K562 (cell line): Measurements from ENCODE around the gene RHO. TPM values are rescaled to one million over a fixed set of nuclear protein-coding genes. Genes with fewer than 3 reads are reported as not detected.

Source experiments
- ATAC-seq: fragments of 200-7000 bp; cut with Tn5 transposase; 3 replicates; pipeline ENCODE4 v1.9.1; 2020; ENCODE audit warnings: moderate library complexity
- BruUV-seq: library from RNA; stranded (reverse); fragments of 400-500 nt; replicated peaks from 2 replicates; lab custom pipeline; 2021; lab: Mats Ljungman, UMichigan
- CTCF ChIA-PET: fragments of 300-600 bp; formaldehyde crosslinking; extraction: SDS; loops from one replicate; lab custom pipeline; 2021; ENCODE audit warnings: low intra/inter-chr PET ratio; lab: Yijun Ruan, JAX
- POLR2A ChIA-PET: fragments of 300-600, 350-650 bp; sonication (Branson Sonifier 250); formaldehyde crosslinking; extraction: SDS; loops from one replicate; lab custom pipeline; 2021; ENCODE audit warnings: antibody characterized with exemption, inconsistent platforms; lab: Yijun Ruan, JAX
- DNase-seq, 4 experiments: peaks; one replicate each; pipeline versions ENCODE4 v3.0.0 to v3.0.0-alpha.2; 2011 to 2018; ENCODE audit warnings: low spot score in 3 of 4, mixed read lengths in 3 of 4; ENCODE audit errors: extremely low read depth in 1 of 4
- FAIRE-seq: peaks from 2 replicates; lab custom pipeline; 2011; peaks lifted over from hg19 to GRCh38; lab: Jason Lieb, UNC
- H2AFZ ChIP-seq: 2 replicates; pipeline ENCODE4 v1.6.0; 2011; ENCODE audit warnings: low read depth, low read length, control low read depth, inconsistent platforms
- H3K27ac ChIP-seq: fragments of 200-600 bp; 3 replicates; pipeline ENCODE4 v1.8.0; 2011; ENCODE audit warnings: low read depth, mild to moderate bottlenecking, control low read depth, inconsistent platforms, low read length, moderate library complexity, mixed read lengths; ENCODE audit errors: extremely low read depth
- H3K27me3 ChIP-seq, 2 experiments: fragments of 300-600 bp in 1 of 2; 2 replicates in 1 of 2; 3 replicates in 1 of 2; pipeline versions ENCODE4 v1.6.0 to v1.8.0; 2011; ENCODE audit warnings: inconsistent platforms in 2 of 2, low read length in 2 of 2, mild to moderate bottlenecking in 1 of 2, mixed read lengths in 1 of 2, moderate library complexity in 1 of 2; ENCODE audit not compliant: control insufficient read depth in 2 of 2, insufficient read depth in 2 of 2
- H3K36me3 ChIP-seq: fragments of 300-600 bp; 3 replicates; pipeline ENCODE4 v1.8.0; 2011; ENCODE audit warnings: mild to moderate bottlenecking, low read length, inconsistent platforms; ENCODE audit not compliant: control insufficient read depth, insufficient read depth
- H3K4me1 ChIP-seq, 2 experiments: fragments of 200-600 bp in 1 of 2; replicated peaks in 1 of 2; 2 replicates in 1 of 2; 3 replicates in 1 of 2; pipeline versions ENCODE4 v1.5.1 to v1.8.0; 2011; ENCODE audit warnings: inconsistent platforms in 2 of 2, low read length in 2 of 2, mild to moderate bottlenecking in 1 of 2, mixed read lengths in 1 of 2, moderate library complexity in 1 of 2; ENCODE audit not compliant: control insufficient read depth in 2 of 2, insufficient read depth in 2 of 2
- H3K4me2 ChIP-seq: 2 replicates; pipeline ENCODE4 v1.6.1; 2011; ENCODE audit warnings: low read length, control low read depth, inconsistent platforms, mixed read lengths; ENCODE audit not compliant: insufficient read depth
- H3K4me3 ChIP-seq: fragments of 200-600 bp; sonication (generic), shearing (Covaris generic); 2 replicates; pipeline ENCODE4 v1.5.1; 2016; ENCODE audit warnings: control low read depth, inconsistent platforms
- H3K79me2 ChIP-seq: fragments of 200-600 bp; 3 replicates; pipeline ENCODE4 v1.8.0; 2011; ENCODE audit warnings: low read length, inconsistent platforms; ENCODE audit not compliant: control insufficient read depth, insufficient read depth
- H3K9ac ChIP-seq, 2 experiments: 2 replicates each; pipeline versions ENCODE4 v1.6.0 to v1.6.1; 2011; ENCODE audit warnings: low read depth in 2 of 2, low read length in 2 of 2, control low read depth in 1 of 2, inconsistent platforms in 1 of 2, mild to moderate bottlenecking in 1 of 2, mixed read lengths in 1 of 2; ENCODE audit not compliant: insufficient read depth in 1 of 2
- H3K9me1 ChIP-seq: one replicate; pipeline ENCODE4 v1.6.0; 2011; ENCODE audit warnings: inconsistent platforms, mild to moderate bottlenecking, low read length, moderate library complexity; ENCODE audit not compliant: control insufficient read depth, insufficient read depth
- H3K9me3 ChIP-seq: replicated peaks from 2 replicates; pipeline ENCODE4 v1.5.1; 2011; ENCODE audit warnings: low read depth, low read length, inconsistent platforms; ENCODE audit not compliant: control insufficient read depth, insufficient read depth
- H4K20me1 ChIP-seq: replicated peaks from 2 replicates; pipeline ENCODE4 v1.6.1; 2011; ENCODE audit warnings: low read length, inconsistent platforms, mixed read lengths; ENCODE audit not compliant: control insufficient read depth, insufficient read depth
- ARNT ChIP-seq, 2 experiments: fragments of 450-650 bp; IDR thresholded peaks; 2 replicates each; pipeline ENCODE4 v1.6.1; 2016; ENCODE audit warnings: mild to moderate bottlenecking in 1 of 2
- E2F1 ChIP-seq: sonication (generic); formaldehyde crosslinking; IDR thresholded peaks from 2 replicates; pipeline ENCODE4 v1.8.1; 2023; ENCODE audit warnings: mild to moderate bottlenecking, missing genetic modification reagents, moderate library complexity
- RFX1 ChIP-seq: fragments of 450-650 bp; IDR thresholded peaks from 2 replicates; pipeline ENCODE4 v1.6.1; 2016; ENCODE audit warnings: mild to moderate bottlenecking, moderate library complexity
- SRSF7 ChIP-seq: fragments of 200-400 bp; formaldehyde crosslinking; optimal IDR thresholded peaks from 2 replicates; pipeline ENCODE3; 2017; ENCODE audit warnings: mild to moderate bottlenecking, low read depth, low read length
- ZNF224 ChIP-seq: sonication (generic); formaldehyde crosslinking; IDR thresholded peaks from 2 replicates; pipeline ENCODE4 v1.8.0; 2022; ENCODE audit warnings: mild to moderate bottlenecking, missing genetic modification reagents
- ZNF407 ChIP-seq: fragments of 450-650 bp; IDR thresholded peaks from 2 replicates; pipeline ENCODE4 v1.6.1; 2016; ENCODE audit warnings: low read depth
- ZNF561 ChIP-seq: fragments of 450-650 bp; formaldehyde crosslinking; conservative IDR thresholded peaks from 2 replicates; pipeline ENCODE4 v1.4.0; 2020; ENCODE audit warnings: mild to moderate bottlenecking, moderate library complexity
- WGBS: fragments of 100-300 bp; shearing (Covaris generic); methylation state at CpG from one replicate; pipeline ENCODE4 v1.1.6; 2016; ENCODE audit warnings: low coverage, mixed read lengths; ENCODE audit not compliant: insufficient coverage; ENCODE audit errors: missing lambda C conversion rate; 5-methylcytosine and 5-hydroxymethylcytosine counted together
- in situ Hi-C: fragments of 300-500 bp; cut with MboI; formaldehyde crosslinking; loops from 4 replicates; pipeline ENCODE4 v1.15.0; 2018; ENCODE audit warnings: inconsistent platforms, mixed read lengths
- intact Hi-C: fragments of 100-400 bp; cut with micrococcal nuclease; formaldehyde crosslinking; loops from 2 replicates; pipeline ENCODE4 v1.14.2; 2022
- polyA plus RNA-seq, 8 experiments: library from polyadenylated mRNA; depleted of rRNA in 4 of 8; stranded (reverse) in 5 of 8; unstranded in 3 of 8; fragments of >200 nt; fragmentation: Nextera tagmentation in 2 of 8; fragmentation: Illumina TruSeq in 1 of 8; extraction: Ambion mirVana in 2 of 8; extraction: Trizol in 1 of 8; gene quantifications; 2 replicates each; pipeline versions ENCODE4 v1.2.1 to v1.2.3, GENCODE V29; 2011 to 2014; ENCODE audit warnings: inconsistent platforms in 1 of 8, missing spikeins in 1 of 8
- total RNA-seq, 7 experiments: library from RNA; depleted of rRNA in 6 of 7; stranded (reverse); fragments of >200 nt in 6 of 7; fragmentation: Illumina TruSeq in 2 of 7; extraction: Trizol in 2 of 7; gene quantifications; 2 replicates each; pipeline versions ENCODE4 v1.2.1 to v1.2.3, GENCODE V29; 2011 to 2021; ENCODE audit warnings: low replicate concordance in 1 of 7

RHO gene
- total and polyA plus RNA-seq, 9 of the 15 experiments (the other 6 are each of a cell fraction or from before 2014, with no cell fraction given): not detected

GRCh38 chr3:129553171-129553570 lies 24.7 kb downstream of the RHO start:
- FAIRE-seq (no peak), DNase-seq (no peak), ATAC-seq (no peak)
- TF ChIP-seq ARNT (IDR thresholded peaks at IDR 0.05) (no peak), E2F1 (no peak), ZNF407 (no peak), RFX1 (no peak), ZNF224 (CRISPR knock-in tag) (no peak), SRSF7 (no peak), ZNF561 (no peak)
- intact Hi-C loops: no loop called here
- no TSS peak for BruUV-seq
- Histone ChIP-seq H3K9me1 (no peaks in the 10 kb centered on the region), H3K27ac (no peak overlapping the region), H3K4me2 (no peak overlapping the region), H3K27me3 (no peaks in the 10 kb centered on the region), H4K20me1 (no peaks in the 10 kb centered on the region), H3K4me1 (peaks cover 7 to 35% of the 10 kb centered on the region in 2 experiments; a peak in 4 of 5 replicates), H3K79me2 (no peaks in the 10 kb centered on the region), H3K9me3 (no peaks in the 10 kb centered on the region), H3K36me3 (peaks cover 6% of the 10 kb centered on the region; the same call in 1 of the 3 replicates), H3K4me3 (no peak overlapping the region), H2AFZ (no peak overlapping the region), H3K9ac (no peak overlapping the region)
- ChIA-PET POLR2A (interaction anchor here (0.8 to 1.2 kb wide), 2 partner anchors 9 kb away, joined by 3 read pairs; no protein-coding TSS in a partner anchor), CTCF (no interaction called here)
- in situ Hi-C loops: no loop called here
- WGBS: 14% methylated on average over 3 of the region's 6 CpGs
